Urothelium cell line (cell line): ENCODE measurements around the gene RAD51B.
A peak's percentile ranks its signal among the peaks of the same experiment; 100 is the strongest.

ENCODE experiments used
- DNase-seq: peaks from one replicate; pipeline ENCODE4 v3.0.0; 2011; ENCODE audit warnings: low spot score, mixed read lengths
- FAIRE-seq: peaks from 2 replicates; lab custom pipeline; 2011; peaks lifted over from hg19 to GRCh38; lab: Jason Lieb, UNC

Gene RAD51B

DNA sequence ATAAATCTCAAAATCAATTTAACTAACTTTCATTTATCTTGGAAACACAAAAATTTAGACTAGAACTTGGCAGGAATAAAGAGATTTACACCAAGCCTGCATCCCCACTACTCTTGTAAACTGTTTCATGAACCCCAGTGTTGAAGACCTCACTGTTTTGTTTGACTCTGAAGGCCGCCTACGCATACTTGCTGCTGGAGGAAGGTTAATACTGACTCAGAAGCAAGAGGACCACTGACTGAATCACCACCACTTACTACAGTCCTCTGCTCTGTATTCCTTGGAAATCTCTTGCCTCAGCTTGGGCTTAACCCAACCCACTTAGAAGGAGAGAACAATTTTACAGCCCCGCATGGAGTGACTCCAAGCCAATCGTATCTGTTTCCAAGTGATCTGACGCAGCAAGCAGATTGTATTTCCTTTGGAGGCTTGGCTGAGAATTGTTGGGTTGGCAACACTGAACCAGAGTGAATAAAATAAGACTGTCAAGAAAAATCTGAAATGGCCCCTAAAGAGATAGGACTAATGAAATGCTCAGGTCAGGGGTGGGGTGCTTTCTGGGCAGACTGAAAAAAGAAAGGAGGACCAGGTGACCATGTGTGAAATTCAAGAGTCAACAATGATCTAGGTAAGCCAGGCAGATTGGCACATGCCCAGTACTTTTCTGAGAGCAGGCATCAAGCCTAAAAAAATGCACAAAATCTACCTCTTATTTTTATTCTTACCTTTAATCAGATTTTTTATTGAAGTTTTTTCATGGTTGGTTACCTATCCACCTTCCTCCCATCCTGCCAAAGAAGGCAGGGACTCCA lies 724.7 kb downstream of the RAD51B start:
- peak; percentile 63 for FAIRE-seq

GRCh38 chr14:68546839-68547238 lies 727.3 kb downstream of the RAD51B start:
- peak; percentile 40 for FAIRE-seq
- no peak for DNase-seq

More for the DNA sequence above, 724.7 kb downstream of the RAD51B start:
- peak; percentile 81 for DNase-seq

DNA sequence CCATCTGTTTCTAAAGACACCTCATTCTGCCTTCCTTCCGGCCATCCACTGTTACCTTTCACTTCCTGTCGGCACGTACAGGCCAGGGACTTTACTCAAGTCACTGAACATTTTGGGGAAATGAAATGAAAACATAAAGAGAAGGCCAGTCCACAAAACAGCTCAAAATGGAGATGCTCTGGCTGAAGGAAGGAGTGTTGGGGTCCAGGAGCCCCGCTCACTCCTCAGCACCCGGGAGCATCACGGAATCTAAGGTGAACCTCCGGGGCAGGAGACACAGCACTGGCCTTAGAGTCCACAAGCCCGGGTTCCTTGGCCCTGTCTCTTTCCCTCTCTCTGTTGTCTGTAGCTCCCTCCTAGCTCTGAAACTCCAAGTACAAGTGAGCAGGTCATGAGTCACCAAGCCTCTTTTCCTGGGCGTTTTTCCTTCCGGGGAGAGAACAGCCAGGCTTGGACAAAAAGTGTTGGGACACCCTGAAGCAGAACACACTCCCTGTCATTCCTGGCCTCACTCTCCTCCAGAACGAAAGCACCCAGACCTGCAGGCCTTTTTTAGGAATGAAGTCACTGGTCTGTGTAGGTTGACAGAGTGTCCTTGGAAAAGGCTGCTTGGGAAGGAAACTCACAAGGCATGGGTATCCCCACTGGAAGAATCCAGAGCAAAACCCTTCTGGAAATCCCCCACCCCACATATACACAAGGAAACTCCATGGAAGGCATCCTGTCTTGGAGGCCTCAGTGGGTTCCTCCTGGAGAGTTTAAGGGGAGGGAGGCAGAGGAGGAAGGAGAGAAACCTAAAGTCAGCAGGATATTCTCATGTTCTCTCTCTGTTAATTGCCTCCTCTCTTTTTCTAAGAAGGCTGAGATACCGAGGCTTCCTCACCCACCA lies 728.0 kb downstream of the RAD51B start:
- DNase-seq (peak; percentile 81), FAIRE-seq (peak; percentile 96)

DNA sequence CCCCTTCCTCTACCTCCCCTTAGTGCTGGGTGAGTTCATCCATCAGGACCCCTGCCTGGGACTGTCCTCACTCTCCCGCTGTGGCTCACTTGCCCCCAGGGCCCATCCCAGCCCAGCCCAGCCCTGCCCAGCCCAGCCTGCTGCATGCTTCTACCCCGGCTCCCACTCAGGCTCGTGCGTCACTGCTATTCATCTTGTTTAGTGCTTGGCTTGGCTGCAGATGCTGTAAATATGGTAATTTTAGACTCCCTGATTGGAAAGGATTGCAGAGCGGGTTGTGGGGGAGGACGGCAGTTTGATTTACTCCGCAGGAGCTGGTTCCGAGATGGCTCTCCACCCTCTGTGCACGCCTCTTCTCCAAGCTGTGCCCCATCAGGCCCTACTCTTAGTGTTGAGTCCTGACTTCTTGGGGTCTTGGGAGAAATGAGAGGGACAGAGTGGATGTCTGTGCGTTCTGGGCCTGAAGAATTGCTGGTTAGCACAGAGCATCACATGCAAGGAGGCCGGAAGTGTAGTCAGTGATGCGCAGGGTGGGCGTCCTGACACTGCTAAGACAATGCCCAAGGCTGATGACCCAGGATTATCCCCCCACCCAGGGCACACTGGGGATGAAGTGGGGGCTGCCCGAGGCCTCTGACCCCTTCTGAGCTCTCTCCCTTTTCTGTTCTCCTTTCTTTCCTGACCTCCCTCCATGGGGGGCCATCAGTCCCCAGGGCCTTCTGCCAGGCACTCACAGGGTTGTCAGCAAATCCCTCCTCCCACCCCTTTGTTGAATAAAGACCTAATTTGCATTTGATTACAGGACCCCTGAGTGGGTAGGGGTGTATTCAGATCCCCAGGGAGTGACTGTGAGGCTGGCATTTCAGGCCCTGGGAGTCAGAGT lies 728.9 kb downstream of the RAD51B start:
- FAIRE-seq (peak; percentile 62), DNase-seq (peak; percentile 68)

GRCh38 chr14:68550338-68550715 lies 730.7 kb downstream of the RAD51B start:
- DNase-seq (no peak), FAIRE-seq (no peak)

DNA sequence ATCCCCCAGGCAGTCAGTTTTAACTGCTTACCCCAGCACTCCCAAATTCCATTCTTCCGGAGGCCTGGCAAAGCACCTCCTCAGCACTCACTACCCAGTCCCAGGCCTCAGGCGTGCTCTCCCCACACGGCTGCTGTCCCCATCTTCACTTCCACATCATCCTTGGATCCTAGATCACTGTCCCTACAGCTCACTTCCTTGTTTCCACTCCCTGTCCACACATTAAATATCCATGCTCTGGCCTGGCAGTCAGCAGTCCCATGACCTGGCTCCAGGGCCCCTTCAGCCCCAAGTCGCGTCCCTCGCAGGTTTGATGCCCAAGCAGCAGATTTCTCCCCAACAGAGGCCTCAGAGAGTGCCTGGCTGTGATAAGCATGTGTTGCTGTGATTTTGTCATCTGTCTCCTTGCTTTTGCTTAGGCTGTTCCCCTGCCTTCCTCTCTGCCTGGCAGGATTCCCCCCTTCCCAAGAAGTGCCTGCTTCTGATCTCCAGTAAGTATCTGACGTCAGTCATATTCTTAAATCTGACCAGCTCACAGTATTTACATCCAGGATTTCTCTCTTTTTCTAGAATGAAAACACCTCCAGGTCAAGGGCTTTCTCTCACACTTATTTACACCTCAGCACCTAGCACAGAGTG lies 731.6 kb downstream of the RAD51B start:
- no peak for FAIRE-seq
- no peak for DNase-seq

DNA sequence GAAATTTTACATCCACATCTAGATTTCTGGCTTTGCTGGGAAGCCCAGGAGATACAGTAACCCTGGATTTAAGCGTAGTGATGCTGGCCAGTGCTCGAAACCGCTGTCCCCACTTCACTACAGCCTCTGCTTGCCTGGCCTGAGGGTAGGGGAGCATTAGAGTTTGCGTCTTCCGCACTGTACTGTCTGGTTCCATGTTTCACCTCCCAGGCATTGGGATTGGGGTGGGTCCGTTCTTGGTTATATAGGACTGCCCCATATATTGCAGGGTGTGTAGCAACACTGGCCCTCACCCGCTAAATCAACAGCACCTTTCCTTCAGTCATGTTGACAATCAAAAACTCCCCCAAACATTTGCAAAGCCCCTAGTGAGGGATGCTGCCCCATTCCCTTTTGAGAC lies 732.5 kb downstream of the RAD51B start:
- DNase-seq (no peak), FAIRE-seq (peak; percentile 32)

DNA sequence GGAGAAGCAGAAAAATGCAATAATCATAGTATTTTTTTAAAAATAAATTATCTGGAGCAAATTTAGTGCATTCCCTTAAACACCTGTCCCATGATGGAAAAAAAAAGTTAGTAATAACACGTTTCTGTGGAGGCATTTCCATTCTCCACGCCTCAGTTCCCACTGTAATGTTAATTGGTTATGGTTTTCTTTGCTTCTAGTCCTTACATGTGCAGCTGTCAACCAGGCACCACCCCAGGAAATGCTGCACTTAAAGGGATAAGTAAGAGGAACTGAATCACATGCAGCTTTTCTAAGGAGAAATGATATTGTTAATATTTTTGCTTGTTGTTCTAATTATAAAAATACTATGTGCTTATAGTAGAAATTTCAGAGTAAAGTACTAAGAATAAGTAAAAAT lies 733.0 kb downstream of the RAD51B start:
- DNase-seq, result no peak
- no peak for FAIRE-seq

- FAIRE-seq, result no peak
- no peak for DNase-seq
These were observed 733.7 kb downstream of the RAD51B start for GRCh38 chr14:68553311-68553710.

DNA sequence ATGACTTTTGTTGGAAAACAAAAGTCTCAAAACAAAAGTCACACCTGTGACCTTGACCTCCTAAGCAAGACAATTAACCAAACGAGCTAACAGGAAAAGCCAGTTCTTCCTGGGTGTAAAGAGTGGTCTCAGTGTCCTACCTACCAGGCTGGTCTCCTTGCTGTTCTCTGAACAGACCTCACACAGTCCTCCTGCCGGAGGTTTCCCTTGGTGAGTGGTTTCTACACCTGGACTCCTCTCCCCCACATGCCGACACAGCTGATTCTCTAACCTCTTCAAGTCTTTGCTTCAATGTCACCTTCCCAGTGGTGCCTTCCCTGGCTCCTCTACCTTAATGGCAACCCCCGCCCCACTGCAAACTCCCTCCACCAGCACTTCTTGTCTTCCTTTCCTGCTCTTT lies 734.7 kb downstream of the RAD51B start:
- FAIRE-seq, result peak; percentile 67

GRCh38 chr14:68556253-68556652 lies 736.7 kb downstream of the RAD51B start:
- peak; percentile 80 for FAIRE-seq

More for the DNA sequence above, 734.7 kb downstream of the RAD51B start:
- DNase-seq, result no peak

DNA sequence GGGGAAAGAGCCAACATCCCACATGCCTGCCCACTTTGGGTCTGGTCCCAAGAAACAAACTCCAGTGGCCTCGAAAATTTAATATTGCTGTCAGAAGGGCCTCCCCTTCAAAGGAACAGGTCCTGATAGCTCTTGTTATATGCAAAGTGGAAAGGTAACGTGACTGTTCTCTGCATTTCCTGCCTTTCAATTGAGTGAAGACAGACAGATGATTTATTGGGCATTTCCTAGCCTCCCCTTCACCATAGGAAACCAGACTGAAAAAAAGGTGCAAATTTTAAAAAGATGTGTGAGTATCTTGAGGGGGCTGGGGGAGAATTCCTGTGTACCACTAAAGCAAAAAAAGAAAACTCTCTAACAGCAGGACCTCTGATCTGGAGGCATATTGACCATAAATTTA lies 738.1 kb downstream of the RAD51B start:
- DNase-seq (no peak), FAIRE-seq (peak; percentile 44)

More at GRCh38 chr14:68556253-68556652, 736.7 kb downstream of the RAD51B start:
- no peak for DNase-seq

- DNase-seq, result no peak
- peak; percentile 96 for FAIRE-seq
These were observed 738.5 kb downstream of the RAD51B start for GRCh38 chr14:68558096-68558495.

- no peak for DNase-seq
- no peak for FAIRE-seq
These were observed 740.4 kb downstream of the RAD51B start for GRCh38 chr14:68559949-68560348.

DNA sequence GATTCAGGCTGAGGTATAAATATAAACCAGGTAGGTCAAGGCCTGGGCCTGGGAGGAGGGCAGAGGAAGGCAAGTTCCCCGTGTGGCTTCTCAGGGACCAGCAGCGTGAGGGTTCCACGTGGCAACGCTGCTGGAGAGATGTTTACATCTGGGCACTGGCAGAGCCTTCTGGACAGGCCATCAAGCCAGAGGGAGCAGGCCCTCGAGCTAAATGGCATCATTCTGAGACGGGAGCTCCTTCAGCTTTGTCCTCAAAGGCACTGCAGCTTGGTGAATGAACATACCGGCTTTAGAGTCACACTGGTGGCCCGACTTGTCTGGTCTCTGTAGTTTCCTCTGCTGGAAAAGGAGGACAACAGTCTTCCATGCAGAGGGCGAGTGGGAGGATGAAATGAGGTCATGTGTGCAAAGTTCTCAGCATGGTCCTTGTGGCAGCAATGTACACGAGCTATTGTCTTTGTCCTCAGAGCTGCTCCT lies 742.0 kb downstream of the RAD51B start:
- FAIRE-seq, result peak; percentile 5
- no peak for DNase-seq

DNA sequence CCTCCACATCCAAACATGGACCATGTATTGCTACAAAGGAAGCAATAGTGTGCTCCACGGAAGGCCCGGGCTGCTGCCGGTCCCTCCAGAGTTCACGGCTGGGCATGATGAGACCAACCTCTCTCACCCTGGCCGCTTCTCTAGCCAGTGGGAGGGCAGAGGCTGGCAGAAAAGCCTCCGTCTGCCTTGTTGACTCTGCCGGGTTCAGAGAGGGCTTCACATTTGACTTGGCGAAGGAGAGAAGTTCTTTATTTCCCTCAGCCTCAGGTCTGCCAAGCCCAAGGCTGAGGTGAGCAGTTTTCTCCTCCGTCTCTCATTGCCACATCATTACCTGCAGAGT lies 743.3 kb downstream of the RAD51B start:
- no peak for FAIRE-seq
- no peak for DNase-seq

GRCh38 chr14:68563251-68564131 lies 743.9 kb downstream of the RAD51B start:
- DNase-seq (no peak), FAIRE-seq (peak; percentile 72)

- FAIRE-seq (peak; percentile 52), DNase-seq (no peak)
These were observed 744.7 kb downstream of the RAD51B start for GRCh38 chr14:68564191-68564825.
